T follicular helper cell (primary cell): ENCODE measurements around the gene AIG1.
"Not testable (repeated sequence)": the region's sequence is repeated elsewhere in the genome, so short reads cannot be mapped to it uniquely, and the experiment has no call there.

Experiments
- DNase-seq: peaks from one replicate; pipeline ENCODE4 v3.0.0-alpha.2; 2020; ENCODE audit warnings: low read depth

The AIG1 gene

DNA sequence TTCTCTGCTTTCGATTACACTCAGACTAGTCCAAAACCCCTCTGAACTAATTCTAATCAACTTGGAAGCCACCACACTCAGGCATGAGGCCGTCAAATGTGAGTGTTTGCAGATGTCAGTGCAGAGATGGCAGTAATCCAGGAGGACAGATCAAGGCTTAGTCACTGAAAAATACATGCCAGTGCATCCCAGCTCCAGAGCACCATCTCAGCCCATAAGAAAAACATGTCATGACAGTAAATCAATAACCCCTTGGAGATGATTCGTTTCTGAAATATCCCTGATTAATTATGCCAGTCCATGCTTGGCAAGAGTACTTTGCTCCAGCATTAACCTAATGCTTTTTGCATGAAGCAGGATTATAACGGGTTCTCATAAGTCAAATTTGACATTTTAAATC, 210.3 kb downstream of the AIG1 start:
- DNase-seq: no peak

DNA sequence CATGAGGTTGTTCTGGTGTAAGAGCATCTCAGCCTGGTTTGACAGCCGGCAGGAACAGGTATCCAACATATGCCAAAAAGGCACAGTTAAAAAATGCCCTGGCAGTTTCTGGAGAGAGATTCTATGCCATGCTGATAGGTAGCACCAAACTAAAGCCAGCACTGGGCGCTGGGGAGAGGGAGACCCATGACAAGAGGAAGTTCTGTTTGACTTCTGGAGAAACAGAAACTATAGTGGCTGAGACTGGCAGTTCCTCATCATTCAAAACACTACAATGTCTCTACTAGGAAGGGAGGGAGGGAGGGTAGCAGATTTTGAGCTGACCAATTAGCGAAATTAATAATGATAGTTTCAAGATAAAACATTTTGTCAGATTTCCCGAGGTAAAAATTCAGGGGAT, 215.7 kb downstream of the AIG1 start:
- no peak for DNase-seq

DNA sequence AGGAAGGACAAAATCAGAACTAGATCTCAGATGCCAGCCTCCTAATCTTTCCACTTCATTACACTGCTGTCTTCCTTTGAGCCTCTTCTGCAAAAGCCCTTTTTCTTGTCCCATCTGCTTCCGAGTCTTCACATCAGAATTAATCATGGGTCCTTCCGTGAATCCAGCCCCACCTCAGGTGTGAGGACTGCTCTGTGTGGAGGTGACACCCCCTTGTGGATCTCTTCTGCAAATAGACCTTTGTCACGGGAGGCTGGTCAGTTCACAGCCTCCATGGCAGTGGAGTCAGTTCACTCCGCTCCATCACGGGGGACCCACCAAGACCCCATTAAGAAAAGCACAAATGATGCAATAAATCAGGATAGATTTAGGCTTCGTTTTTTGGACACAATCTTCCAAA, 218.7 kb downstream of the AIG1 start:
- DNase-seq: no peak

DNA sequence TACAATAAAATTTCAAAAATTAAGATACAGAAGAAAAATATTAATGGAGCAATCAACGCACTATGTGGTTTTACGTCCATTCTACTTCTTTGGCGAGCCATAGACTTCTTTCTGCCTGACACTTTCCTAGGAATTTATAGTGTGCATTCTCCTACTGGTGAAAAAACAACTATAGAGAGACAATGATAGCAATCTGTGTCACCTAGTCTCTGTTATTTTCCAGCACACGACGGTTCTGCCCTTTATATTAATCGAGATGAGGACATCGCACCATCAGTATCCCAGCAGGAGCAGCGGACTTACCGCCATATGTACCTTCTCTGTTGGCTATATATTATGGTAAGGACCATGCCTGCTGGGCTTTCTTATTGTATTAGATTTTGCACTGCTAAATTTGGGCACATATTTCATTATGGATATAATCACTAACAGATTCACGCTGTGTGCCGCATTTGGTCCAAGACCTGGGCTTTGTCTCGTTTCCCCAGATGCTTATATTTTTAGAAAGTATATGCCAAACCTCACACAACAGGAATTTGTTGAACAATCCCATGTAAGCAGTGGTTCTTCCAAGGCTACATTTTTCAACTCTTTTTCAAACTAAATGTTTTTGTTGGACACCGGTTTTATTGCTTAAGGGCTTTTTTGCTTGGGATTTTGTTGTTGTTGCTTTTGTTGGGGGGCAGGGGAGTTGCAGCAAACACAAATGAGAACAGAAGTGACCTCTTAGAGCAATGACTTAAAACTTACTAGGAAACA, 223.4 kb downstream of the AIG1 start:
- DNase-seq: no peak

DNA sequence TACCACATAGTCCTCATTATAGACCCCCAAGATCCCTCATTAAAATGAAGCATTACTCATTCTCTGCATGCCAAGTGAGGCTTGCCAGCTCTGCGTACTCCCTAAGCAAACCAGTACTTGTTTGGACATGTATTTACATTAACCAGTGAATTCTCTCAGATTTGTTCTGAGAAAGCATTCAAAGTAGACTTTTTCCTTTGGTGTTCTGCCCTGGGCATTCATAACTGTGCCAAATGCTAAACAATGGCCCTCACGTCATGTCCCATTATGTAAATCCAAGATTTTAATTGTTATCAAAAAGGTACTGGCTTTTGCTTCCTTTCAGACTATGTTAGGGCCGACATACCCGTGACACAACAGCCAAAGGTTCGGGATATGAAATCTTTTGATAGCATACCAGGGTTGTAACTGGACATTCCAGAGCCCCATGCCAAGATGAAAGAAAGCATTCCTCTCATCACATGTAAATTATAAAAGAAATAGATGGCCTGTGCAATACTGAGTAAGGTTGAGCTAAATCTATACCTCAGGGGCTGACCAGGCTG, 225.6 kb downstream of the AIG1 start:
- no peak for DNase-seq

DNA sequence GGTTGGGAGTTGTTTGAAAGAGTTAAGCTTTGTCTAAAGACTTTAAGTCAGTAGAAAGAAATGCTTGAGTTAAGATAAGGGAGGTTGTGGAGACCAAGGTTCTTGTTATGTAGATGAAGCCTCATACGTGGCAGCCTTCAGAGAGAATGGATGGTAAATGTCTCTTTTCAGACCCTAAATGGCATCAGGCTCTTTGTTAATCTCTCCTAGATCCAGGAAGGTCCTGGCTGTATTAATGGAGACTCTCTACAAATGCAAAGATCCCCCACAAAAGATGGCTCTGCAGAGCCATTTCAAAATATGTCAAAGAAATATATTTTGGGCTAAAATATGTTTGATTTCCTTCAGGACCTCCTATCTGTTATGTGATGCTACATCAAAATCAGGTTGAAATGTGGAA, 228.2 kb downstream of the AIG1 start:
- DNase-seq: no peak

DNA sequence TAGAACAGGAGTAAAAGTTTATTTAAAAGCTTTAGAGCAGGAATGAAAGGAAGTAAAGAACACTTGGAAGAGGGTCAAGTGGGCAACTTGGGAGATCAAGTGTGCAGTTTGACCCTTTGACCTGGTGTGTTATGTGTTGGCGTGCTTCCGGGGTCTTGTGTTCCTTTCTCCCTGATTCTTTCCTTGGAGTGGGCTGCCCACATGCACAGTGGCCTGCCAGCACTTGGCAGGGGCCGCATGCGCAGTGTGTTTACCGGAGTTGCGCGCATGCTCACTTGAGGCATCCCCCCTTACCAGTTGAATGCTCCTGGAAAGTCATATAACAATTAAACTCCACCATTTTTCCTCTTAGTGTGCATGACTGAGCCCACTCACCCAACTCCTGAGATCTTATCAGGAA, 229.5 kb downstream of the AIG1 start:
- DNase-seq: no peak

DNA sequence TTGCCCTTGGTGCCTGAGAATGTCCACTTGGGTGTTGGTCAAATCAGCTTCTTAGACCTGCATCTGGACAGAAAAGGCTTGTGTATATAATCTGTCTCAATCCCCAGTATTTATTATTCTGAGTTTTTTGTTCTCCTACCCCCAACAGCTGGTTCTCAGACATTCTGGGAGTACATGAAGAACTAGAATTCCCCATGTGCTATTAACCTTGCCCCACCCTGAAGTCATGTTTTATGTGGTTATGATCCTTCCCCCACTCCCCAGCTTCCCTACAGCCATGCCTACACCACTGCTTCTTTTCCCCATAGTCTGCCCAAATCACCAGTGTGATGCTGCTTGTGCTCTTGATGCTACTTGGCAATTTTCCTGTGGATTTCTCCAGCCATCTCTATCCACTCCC, 232.8 kb downstream of the AIG1 start:
- no peak for DNase-seq

DNA sequence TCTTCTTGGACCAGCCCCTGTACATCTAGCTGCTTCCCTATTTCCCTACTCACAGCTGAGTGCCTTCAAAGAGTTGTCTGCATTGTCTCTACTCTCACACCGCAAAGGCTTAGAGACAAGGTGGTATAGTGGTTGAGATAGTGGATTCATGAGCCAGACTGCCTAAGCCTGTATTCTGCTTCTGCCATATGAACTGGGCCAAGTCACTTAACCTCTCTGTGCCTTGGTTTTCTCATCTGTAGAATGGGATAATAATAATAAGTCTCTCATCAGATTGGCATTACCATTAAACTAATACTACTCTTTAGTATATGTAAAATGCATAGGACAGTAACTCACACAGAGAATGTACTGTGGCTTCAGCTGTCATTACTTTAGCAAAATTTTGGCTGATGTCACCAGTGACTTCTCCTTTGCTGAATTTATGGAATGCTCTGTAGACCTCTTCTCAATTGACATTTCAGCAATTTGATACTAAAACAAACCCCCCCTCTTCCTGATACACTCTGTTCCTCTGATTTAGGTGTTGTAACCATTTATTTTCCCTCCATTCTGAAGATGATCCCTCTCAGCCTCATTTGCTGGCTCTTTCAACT, 233.7 kb downstream of the AIG1 start:
- DNase-seq: no peak

DNA sequence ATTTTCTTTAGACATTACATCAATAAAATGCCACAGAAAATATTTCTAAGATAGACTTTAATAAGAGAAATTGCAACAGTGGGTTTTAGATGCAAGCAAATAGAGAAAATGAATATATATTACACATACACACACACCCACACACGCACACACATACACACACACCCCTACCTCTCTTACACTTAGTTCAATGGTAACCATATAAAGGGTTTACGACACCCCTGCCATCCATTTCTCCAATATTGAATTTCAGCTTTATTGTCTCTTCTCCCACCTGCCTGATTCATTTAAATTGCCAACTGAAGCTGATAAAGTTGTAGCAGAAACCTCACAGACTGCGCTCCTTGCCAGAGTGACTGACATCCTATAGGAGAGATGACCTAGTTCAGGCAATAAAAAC, 235.2 kb downstream of the AIG1 start:
- no peak for DNase-seq

DNA sequence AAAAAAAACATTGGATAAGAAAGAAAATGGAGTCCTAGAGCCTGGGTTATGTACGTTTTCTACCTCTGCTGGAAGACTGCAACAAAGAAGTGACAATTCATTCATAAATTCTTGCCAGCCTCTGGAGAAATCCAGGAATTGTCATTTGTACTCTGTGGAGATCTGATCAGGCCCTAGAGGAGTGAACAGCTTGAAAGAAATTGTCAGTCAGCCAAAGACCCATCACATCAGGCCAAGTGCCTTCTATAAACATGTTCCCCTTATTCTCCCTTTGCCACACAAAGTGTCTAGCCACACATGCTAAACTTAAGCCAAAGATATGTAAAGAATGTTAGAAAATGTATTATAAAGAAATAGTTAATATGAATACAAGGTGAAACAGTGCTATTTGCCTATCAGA, 237.4 kb downstream of the AIG1 start:
- DNase-seq: no peak

DNA sequence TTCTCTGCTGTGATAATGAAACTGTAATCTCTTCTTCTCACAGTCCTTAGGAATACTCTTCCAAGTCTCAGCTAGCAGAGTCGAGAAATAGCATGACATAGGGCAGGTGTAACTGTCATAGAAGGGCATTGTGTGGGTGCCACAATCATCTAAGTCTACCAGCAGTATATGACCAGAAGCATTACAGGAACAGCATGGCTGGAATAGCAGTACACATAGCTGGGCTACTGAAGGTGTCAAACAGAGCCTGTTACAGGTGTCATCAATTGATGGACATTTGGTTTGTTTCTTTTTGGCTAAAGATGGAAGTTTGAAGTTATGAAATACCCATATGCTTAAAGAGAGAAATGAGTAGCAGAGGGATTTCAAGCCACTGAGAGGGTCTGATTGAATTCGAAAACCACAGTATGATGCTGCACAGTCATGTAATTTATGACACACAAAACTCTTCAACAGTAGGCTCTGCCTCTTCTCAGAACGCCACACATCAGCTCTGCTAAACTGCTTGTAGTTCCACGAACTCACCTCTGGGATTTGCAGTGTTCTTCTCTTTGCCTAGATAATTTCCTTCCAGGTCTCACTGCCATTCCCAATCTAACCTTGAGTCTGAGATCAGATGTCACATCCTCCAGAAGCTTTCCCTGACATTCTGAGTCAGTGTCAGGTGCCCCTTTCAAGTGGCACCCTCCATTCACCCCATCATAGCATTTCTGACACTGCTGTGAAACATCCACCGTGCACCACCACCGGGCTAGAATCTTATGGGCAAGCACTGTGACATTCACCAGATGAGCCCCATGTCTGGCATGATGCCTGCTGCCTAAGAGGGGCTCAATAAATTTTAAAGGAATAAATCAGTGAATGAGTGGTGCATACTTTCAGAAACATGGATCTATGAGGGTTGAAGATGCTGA, 238.8 kb downstream of the AIG1 start:
- no peak for DNase-seq

DNA sequence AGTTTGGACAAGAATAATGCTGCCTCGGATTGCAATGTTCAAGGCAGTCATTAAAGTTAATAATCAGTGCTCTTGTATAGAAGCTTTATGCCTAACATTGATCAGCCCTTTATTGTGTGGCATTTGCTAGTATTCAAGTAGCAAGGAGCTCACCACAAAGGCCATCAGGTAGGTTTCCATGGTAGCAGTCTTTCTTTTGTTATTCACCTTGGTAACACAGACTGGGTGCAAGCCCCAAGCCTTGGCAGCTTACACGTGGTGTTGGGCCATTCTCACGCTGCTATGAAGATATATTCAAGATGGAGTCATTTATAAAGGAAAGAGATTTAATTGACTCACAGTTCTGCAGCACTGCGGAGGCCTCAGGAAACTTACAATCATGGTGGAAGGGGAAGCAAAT, 240.5 kb downstream of the AIG1 start:
- no peak for DNase-seq

DNA sequence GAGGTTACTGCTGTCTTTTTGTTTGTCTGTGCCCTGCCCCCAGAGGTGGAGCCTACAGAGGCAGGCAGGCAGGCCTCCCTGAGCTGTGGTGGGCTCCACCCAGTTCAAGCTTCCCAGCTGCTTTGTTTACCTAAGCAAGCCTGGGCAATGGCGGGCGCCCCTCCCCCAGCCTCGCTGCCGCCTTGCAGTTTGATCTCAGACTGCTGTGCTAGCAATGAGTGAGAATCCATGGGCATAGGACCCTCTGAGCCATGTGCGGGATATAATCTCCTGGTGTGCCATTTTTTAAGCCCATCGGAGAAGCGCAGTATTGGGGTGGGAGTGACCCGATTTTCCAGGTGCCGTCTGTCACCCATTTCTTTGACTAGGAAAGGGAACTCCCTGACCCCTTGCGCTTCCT, 247.1 kb downstream of the AIG1 start:
- not testable (repeated sequence) for DNase-seq

DNA sequence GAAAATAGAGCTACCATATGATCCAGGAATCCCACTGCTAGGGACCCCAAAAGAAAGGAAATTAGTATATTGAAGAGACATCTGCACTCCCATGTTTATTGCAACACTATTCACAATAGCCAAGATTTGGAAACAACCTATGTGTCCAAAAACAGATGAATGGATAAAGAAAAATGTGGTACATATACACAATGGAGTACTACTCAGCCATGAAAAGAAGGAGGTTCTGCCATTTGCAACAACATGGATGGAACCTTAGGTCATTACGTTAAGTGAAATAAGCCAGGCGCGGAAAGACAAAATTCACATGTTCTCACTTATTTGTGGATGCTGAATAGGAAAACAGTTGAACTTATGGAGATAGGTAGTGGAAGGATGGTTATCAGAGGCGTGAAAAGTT, 252.5 kb downstream of the AIG1 start:
- no peak for DNase-seq

DNA sequence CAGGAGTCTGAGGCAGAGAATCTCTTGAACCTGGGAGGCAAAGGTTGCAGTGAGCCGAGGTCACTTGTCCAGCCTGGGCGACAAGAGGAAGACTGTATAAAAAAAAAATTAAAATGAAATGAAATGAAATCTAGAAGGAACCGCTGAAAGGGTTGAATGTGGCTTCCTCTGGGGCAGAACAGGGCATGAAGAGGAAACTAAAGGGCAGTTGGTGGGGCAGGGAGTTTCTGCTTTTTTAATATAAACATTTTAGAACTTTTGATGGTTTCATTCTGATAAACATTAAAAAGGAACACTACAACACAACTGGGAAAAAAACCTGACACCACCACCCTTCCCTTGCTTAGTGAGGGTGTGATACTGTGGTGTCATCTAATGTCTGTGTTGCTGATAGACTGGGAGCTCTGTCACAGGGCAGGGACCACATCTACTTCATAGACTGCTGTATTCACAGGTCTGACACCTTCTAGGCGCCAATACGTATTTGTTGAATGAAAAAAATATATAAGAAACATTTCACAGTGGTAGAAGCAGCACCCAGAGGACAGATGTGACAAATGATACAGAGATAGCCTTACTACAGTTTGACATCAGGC, 260.9 kb downstream of the AIG1 start:
- no peak for DNase-seq

DNA sequence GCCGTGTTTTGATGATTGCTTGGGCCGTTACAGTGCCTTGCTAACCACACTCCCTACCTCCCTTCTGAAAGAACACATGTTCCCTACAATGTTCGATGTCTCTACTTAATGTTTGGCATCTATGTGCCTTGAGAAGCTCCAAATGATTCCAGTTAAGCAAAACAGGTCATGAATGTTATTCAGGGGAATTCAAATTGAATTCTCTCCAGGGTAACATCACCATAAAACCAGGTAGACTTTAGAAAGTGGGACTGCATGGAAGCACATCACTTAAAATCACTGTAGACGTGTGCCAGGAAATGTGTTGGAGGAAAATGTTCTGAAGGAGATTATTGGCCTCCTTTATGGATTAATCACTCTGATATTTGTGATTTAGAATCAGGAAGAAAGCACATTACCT, 261.7 kb downstream of the AIG1 start:
- no peak for DNase-seq

DNA sequence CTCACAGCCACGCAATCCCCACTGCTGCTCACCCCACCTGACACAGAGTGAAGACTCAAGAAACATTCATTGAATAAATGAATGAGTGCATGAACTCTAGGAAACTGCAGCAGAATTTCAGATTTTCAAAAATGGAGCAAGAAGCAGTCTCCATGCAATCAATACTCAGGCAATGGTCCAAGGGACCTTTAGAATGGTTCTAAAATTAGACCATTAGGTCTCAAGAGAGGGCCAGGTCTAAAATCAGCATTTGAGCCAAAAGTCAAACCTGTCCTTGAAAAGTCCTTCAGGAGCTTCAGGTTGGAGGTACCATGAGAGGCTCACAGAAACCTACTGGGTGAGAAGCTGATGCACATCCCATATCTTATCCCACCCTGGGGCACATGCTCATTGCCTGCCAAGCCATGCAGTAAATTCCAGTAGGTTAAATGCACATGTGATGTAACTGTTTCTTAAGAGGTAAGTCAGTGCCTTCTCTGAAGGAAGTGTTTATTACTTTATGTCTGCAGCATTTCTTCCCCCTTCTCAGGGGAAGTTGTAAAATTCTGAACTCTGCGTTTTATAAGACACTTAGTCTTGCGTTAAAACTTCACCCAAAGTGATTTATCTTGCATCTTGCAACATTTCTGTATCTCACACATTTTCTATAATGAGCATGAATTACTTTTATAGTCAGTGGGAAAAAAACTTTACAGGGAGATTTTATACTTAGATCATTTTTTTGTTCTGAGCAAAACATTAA, 263.2 kb downstream of the AIG1 start:
- DNase-seq: no peak

DNA sequence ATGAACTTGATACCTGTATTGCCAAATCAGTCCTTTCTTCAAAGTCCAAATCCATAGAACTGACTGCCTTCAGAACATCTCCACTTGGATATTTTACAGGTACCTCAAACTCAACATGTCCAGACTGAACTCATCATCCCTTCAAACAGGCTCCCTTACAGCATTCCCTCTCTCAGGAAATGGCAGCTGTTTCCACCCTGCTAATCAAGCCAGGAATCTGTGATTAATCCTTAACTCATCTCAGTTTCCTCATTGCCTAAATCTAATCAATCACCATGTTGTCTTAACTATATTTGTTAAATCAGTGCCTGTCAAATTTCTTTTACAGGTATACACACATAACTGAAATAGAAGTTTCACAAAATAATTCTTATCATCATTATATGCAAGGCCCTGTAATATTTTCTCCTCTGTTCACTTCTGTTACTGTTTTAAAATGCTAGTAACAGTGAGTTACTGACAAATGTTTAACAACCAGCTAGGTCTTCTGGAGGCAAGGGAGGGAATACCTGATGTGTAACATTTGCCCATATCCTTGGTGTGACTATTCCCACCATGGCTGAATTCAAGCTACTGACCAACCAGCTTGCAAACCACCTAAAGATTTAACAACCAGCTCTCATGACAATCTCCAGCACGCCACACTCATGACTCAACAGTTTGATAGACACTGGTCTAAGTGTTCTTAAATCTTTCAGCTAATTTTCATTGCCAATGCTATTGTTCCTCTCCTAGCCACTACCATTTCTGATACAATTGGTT, 264.9 kb downstream of the AIG1 start:
- DNase-seq: no peak

DNA sequence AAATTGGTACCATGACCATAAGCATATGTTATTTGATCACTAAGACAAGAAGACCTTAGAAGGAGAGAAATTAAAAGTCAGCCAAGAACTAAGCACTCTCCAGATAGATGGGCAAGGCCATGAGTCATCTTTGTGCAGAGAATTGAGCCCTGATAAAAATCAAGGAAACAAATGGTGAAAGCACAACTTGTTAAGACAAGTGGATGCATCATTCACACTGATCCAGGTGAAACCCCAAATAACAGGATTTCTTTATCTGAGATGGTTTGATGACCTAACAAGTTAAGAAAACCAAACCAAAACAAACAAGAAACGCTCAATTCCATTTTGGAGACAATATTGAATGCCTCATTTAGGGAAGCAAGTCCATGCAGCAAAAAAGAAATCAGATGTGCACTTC, 268.2 kb downstream of the AIG1 start:
- no peak for DNase-seq

DNA sequence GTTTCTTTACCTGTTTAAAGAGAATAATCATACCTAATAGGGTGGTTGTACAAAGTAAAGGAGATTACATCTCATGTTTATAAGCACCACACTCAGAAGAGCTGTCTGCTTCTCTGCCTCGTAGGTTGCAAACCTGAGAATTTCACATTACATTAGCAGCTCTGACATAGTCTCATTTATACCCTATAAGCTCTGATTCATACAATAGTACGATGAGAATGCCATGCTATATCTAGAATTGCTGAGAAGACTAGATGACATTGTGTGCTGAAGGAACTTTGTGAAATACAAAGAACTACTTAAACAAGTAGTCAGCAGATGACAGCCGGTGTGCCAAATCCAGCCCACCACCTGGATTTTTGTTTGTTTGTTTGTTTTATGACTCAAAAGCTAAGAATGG, 268.6 kb downstream of the AIG1 start:
- no peak for DNase-seq
